Neural cell (in vitro differentiated cells): ENCODE data around the gene SNRPD1. TPM values are rescaled to one million over a fixed set of nuclear protein-coding genes. Genes with fewer than 3 reads are reported as not detected.

Experiments
- H2AFZ ChIP-seq: fragments of 200-600, 300-800 bp; sonication (generic), shearing (Covaris generic); 2 replicates; pipeline ENCODE4 v1.6.0; 2014; ENCODE audit warnings: low read depth, mild to moderate bottlenecking, antibody characterized with exemption, low read length, moderate library complexity
- H3F3A ChIP-seq: fragments of 200-600 bp; shearing (Covaris generic); 2 replicates; pipeline ENCODE4 v1.6.1; 2016; ENCODE audit warnings: mild to moderate bottlenecking, moderate library complexity, mixed read lengths, antibody characterized with exemption, low read length; ENCODE audit not compliant: insufficient read depth, poor library complexity, severe bottlenecking
- H3K27ac ChIP-seq: fragments of 200-600, 300-800 bp; sonication (generic), shearing (Covaris generic); 2 replicates; pipeline ENCODE4 v1.5.1; 2014; ENCODE audit warnings: mild to moderate bottlenecking, low read length, moderate library complexity
- H3K27me3 ChIP-seq: fragments of 300-800, 200-600 bp; sonication (generic), shearing (Covaris generic); 2 replicates; pipeline ENCODE4 v1.6.0; 2014; ENCODE audit warnings: mild to moderate bottlenecking, low read depth, low read length, moderate library complexity; ENCODE audit not compliant: insufficient read depth
- H3K36me3 ChIP-seq: fragments of 300-800, 200-600 bp; sonication (generic), shearing (Covaris generic); 2 replicates; pipeline ENCODE4 v1.5.1; 2014; ENCODE audit warnings: mild to moderate bottlenecking, antibody characterized with exemption, low read length, moderate library complexity; ENCODE audit not compliant: insufficient read depth
- H3K4me2 ChIP-seq: fragments of 300-800, 200-600 bp; sonication (generic), shearing (Covaris generic); 2 replicates; pipeline ENCODE4 v1.6.0; 2014; ENCODE audit warnings: mild to moderate bottlenecking, low read length
- H3K4me3 ChIP-seq: fragments of 300-800, 200-600 bp; sonication (generic), shearing (Covaris generic); 2 replicates; pipeline ENCODE4 v1.5.1; 2014; ENCODE audit warnings: mild to moderate bottlenecking, low read length, moderate library complexity
- H3K79me2 ChIP-seq: fragments of 200-600 bp; shearing (Covaris generic); replicated peaks from 2 replicates; pipeline ENCODE4 v1.6.0; 2014; ENCODE audit warnings: mild to moderate bottlenecking, low read length, moderate library complexity; ENCODE audit not compliant: insufficient read depth
- H3K9ac ChIP-seq: fragments of 300-800, 200-600 bp; sonication (generic), shearing (Covaris generic); 2 replicates; pipeline ENCODE4 v1.6.1; 2016; ENCODE audit warnings: mild to moderate bottlenecking, low read length, mixed read lengths
- H3K9me2 ChIP-seq: fragments of 200-600 bp; shearing (Covaris generic); 2 replicates; pipeline ENCODE4 v1.6.1; 2016; ENCODE audit warnings: mild to moderate bottlenecking, low read length, mixed read lengths; ENCODE audit not compliant: insufficient read depth
- H3K9me3 ChIP-seq: fragments of 200-600, 300-800 bp; sonication (generic), shearing (Covaris generic); 2 replicates; pipeline ENCODE4 v1.6.1; 2016; ENCODE audit warnings: mild to moderate bottlenecking, mixed run types, low read length, moderate library complexity, mixed read lengths
- H4K20me1 ChIP-seq: fragments of 200-600 bp; shearing (Covaris generic); 2 replicates; pipeline ENCODE4 v1.6.1; 2016; ENCODE audit warnings: mild to moderate bottlenecking, mixed run types; ENCODE audit not compliant: insufficient read depth
- CTCF ChIP-seq: fragments of 450-650 bp; IDR thresholded peaks from 2 replicates; pipeline ENCODE4 v1.5.1; 2014; ENCODE audit warnings: antibody characterized with exemption, mild to moderate bottlenecking, moderate library complexity; ENCODE audit not compliant: poor library complexity, severe bottlenecking
- EP300 ChIP-seq: fragments of 450-650 bp; conservative IDR thresholded peaks from 2 replicates; pipeline ENCODE4 v1.6.1; 2014; ENCODE audit warnings: antibody characterized with exemption, mild to moderate bottlenecking, moderate library complexity; ENCODE audit not compliant: poor library complexity, severe bottlenecking
- EZH2 ChIP-seq: fragments of 200-600, 300-800 bp; shearing (Covaris generic), sonication (generic); IDR thresholded peaks from 2 replicates; pipeline ENCODE4 v1.6.1; 2014; ENCODE audit warnings: antibody characterized with exemption, low read length, borderline replicate concordance, mild to moderate bottlenecking; ENCODE audit not compliant: insufficient read depth, poor library complexity, severe bottlenecking
- MXI1 ChIP-seq: fragments of 450-650 bp; conservative IDR thresholded peaks from 2 replicates; pipeline ENCODE4 v1.6.1; 2014; ENCODE audit warnings: antibody characterized with exemption, mild to moderate bottlenecking; ENCODE audit not compliant: poor library complexity, severe bottlenecking
- POLR2AphosphoS5 ChIP-seq: IDR thresholded peaks from 2 replicates; pipeline ENCODE4 v1.6.1; 2012
- RAD21 ChIP-seq: fragments of 450-650 bp; conservative IDR thresholded peaks from 2 replicates; pipeline ENCODE4 v1.6.1; 2014; ENCODE audit warnings: antibody characterized with exemption, mild to moderate bottlenecking, moderate library complexity
- REST ChIP-seq: IDR thresholded peaks from 2 replicates; pipeline ENCODE4 v1.6.1; 2012; ENCODE audit warnings: borderline replicate concordance
- SMC3 ChIP-seq: fragments of 450-650 bp; conservative IDR thresholded peaks from 2 replicates; pipeline ENCODE4 v1.6.1; 2014; ENCODE audit warnings: antibody characterized with exemption, mild to moderate bottlenecking, moderate library complexity; ENCODE audit not compliant: poor library complexity
- TAF1 ChIP-seq: IDR thresholded peaks from 2 replicates; pipeline ENCODE4 v1.6.1; 2012; ENCODE audit warnings: low read depth
- polyA plus RNA-seq: library from polyadenylated mRNA; depleted of rRNA; stranded (reverse); fragments of >200 nt; gene quantifications from 2 replicates; pipeline ENCODE4 v1.2.3, GENCODE V29; 2014

The SNRPD1 gene
- polyA plus RNA-seq, 1 donor from 2014 or later: 68.2 TPM

DNA sequence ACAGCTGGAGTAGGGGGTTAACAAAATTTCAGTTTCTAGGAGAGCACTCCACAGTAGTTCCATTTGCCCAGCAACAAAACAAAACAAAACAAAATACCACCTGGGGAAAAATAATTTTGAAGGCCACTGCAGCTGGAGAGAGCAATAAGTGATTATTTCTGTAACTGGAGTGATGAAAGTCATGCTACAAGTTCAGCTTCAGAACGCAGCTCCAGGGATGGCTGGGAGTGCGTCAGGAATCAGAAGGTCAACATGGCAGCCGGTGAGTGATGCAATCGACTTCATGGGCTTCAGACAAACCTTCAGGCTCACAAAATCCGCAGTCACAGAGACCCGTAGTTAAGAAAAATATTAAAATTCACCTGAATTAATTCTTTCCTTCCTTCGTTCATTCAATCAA, 51.5 kb downstream of the SNRPD1 start (continued):
- TF ChIP-seq CTCF (no peak), EP300 (no peak)

DNA sequence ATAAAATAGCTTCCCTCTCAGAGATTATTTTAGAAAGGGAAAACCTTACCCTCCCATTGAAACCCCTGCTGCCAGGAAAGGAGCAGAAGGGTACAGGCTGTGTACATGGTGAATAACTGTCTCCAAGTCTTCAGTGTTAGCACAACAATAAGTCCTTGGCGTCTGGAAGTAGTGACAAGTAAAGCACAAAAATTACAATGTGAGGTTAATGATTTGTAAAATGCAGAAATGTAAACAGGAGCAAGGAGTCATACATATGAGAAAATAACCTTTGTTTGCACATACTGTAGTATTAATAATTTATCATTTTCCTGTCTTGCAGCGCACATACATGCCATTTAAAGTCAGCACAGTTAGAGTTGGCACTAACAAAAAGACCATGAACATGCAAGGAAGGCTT, 52.0 kb downstream of the SNRPD1 start:
- Histone ChIP-seq H3K4me3 (no peak overlapping the region), H3K9me3 (no peaks in the 10 kb centered on the region), H3F3A (no peaks in the 10 kb centered on the region), H4K20me1 (no peaks in the 10 kb centered on the region), H3K9ac (no peak overlapping the region), H3K27ac (no peak overlapping the region), H3K9me2 (no peaks in the 10 kb centered on the region), H3K36me3 (no peaks in the 10 kb centered on the region), H3K4me2 (no peak overlapping the region), H3K79me2 (no peaks in the 10 kb centered on the region), H3K27me3 (no peaks in the 10 kb centered on the region), H2AFZ (no peak overlapping the region)
- TF ChIP-seq SMC3 (no peak), REST (no peak), MXI1 (no peak), CTCF (no peak), POLR2AphosphoS5 (no peak), EZH2 (no peak), EP300 (no peak), TAF1 (no peak), RAD21 (no peak)
